ENCODE results near the gene MPPED1.

GRCh38 chr22:43363315-43364168 lies 48.3 kb upstream of the MPPED1 start:
- TF ChIP-seq CTCF (IDR thresholded peaks at IDR 0.05; ENCODE audit: borderline replicate concordance, extremely low read depth, low read length, poor library complexity, severe bottlenecking) (no peak), EZH2 (IDR thresholded peaks at IDR 0.05; ENCODE audit: borderline replicate concordance, low read depth, low read length, severe bottlenecking) (no peak)
